Motor neuron (in vitro differentiated cells): ENCODE data around the gene DPYD. TPM values are rescaled to one million over a fixed set of nuclear protein-coding genes. Genes with fewer than 3 reads are reported as not detected.

Experiments used
- ATAC-seq, 8 experiments: fragments of 200-7000 bp; cut with Tn5 transposase; replicated peaks in 6 of 8; 2 replicates each; pipeline ENCODE4 v1.8.0; 2021; ENCODE audit warnings: mild to moderate bottlenecking in 8 of 8, moderate library complexity in 8 of 8
- H3K27ac ChIP-seq, 2 donors: fragments of 250-450 bp; sonication (Bioruptor Pico); 2 replicates each; pipeline ENCODE4 v1.9.0; 2021; ENCODE audit warnings: antibody characterized with exemption in 2 of 2, mild to moderate bottlenecking in 2 of 2, moderate library complexity in 1 of 2
- H3K4me1 ChIP-seq, 2 donors: fragments of 250-450 bp; sonication (Bioruptor Pico); replicated peaks in 1 of 2; 2 replicates each; pipeline ENCODE4 v1.6.1; 2021; ENCODE audit warnings: antibody characterized with exemption in 2 of 2, mild to moderate bottlenecking in 2 of 2, moderate library complexity in 1 of 2
- H3K4me3 ChIP-seq, 5 donors: fragments of 250-450 bp; sonication (Bioruptor Pico); 2 replicates each; pipeline ENCODE4 v1.9.0; 2021; ENCODE audit warnings: antibody characterized with exemption in 5 of 5, mild to moderate bottlenecking in 5 of 5, moderate library complexity in 4 of 5
- WGBS, 10 experiments: fragments of 450-650 bp; shearing (Covaris generic); methylation state at CpG; one replicate each; pipeline ENCODE4 v1.0.0; 2022; 5-methylcytosine and 5-hydroxymethylcytosine counted together
- in situ Hi-C, 9 experiments: fragments of 400-800 bp; cut with MboI; loops; one replicate each; pipeline ENCODE4 v1.15.0; 2021; ENCODE audit warnings: low sequenced_read_pairs in 9 of 9, low pct_unique_long_range_greater_than_20kb in 2 of 9; ENCODE audit not compliant: unreplicated experiment in 9 of 9
- total RNA-seq, 8 experiments: library from RNA; unstranded; fragments of 300-600 nt; gene quantifications; 2 replicates each; pipeline versions ENCODE4 v1.2.3 to v1.2.4, GENCODE V29; 2022

The DPYD gene
- 10 to 100 TPM in 6 of 8 experiments, 1 to 10 TPM in 2; 7.4 to 37.1 (median 14.2) TPM for total RNA-seq

DNA sequence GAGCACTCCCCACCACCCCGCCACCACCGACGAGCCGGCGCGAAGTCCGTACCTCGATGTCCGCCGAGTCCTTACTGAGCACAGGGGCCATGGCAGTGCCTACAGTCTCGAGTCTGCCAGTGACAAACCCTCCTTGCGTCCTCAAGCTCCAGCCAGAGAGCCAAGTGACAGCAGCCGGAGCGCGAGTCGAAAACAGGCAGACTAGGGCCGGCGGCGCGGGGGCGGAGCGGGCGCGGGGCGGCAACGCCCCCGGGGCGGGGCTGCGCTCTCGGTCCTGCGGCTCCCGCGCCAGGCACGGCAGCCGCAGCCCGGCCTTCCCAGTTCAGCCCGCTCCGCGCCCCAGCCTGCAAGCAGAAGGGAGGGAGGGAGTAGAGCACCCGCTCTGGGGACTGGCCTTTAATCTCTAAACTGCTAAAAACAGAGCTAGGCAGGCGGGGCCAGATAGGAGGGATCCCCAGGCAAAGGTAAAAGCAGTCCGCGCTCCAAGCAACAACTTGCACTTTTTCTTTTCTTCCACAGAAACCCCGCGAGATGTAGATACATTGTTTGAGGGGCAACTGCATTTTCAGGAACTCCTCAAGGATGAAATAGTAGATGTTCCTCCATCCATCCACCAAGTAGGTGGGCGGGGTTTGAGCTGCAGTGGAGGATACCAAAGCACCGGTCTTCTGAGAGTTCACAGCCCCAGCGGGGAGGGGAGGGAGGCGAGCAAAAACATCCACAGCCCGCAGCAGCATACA, at the start of gene DPYD:
Gene DPYD (minus strand): TSS at position 203 of the 740 bp plus-strand sequence. CDS start 112 bp downstream, at position 91.
- 0 to 3% (median 0%) methylated on average over 1 to 10 of the region's 50 CpGs; no CpG with 5 or more reads in 3 of the 10 experiments for WGBS, 10 experiments
- peak; percentile 90 to 95 (median 94) for ATAC-seq
- peaks cover 4 to 23% of the 10 kb centered on the region in 2 donors for H3K4me1 ChIP-seq
- peak within 1 kb of the TSS; percentile 70 to 84 (median 79) for H3K4me3 ChIP-seq
- in situ Hi-C loops, result no loop called here
- peak within 1 kb of the TSS; percentile 5 to 50 for H3K27ac ChIP-seq

DNA sequence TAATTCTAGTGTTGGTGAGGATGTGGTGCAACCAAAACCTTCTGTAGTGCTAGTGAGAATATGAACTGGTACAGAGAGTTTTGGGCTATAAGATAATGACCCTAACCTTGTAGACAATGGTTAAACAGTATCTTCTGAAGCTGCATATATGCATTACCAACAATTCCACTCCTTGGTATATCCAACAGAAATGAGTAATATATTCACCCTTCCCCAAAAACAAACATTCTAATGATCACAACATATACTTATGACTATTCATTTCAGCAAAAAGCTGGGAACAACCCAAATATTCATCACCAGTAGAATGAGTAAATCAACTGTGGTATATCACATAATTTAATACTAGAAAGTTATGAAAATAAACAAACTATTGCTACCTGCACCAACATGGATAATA, 39.6 kb upstream of the DPYD start:
- Histone ChIP-seq H3K4me3 (no peak overlapping the region), H3K4me1 (no peaks in the 10 kb centered on the region), H3K27ac (no peak overlapping the region)
- in situ Hi-C loops, result no loop called here
- ATAC-seq, result peak in 1 of 8 experiments; percentile 58

GRCh38 chr1:97947695-97948094, 26.9 kb upstream of the DPYD start:
- in situ Hi-C loops, result no loop called here
- H3K4me3 ChIP-seq, result no peak overlapping the region
- peak in 1 of 8 experiments; percentile 62 for ATAC-seq
- WGBS, 10 experiments, result 11 to 97% (median 86%) methylated on average over 1 to 3 of the region's 3 CpGs
- H3K4me1 ChIP-seq, result no peaks in the 10 kb centered on the region
- no peak overlapping the region for H3K27ac ChIP-seq

GRCh38 chr1:97943354-97943753, 22.5 kb upstream of the DPYD start:
- peak in 1 of 8 experiments; percentile 45 for ATAC-seq
- Histone ChIP-seq H3K27ac (no peak overlapping the region), H3K4me3 (no peak overlapping the region), H3K4me1 (no peaks in the 10 kb centered on the region)
- 0 to 90% (median 70%) methylated on average over 2 to 4 of the region's 4 CpGs; no CpG with 5 or more reads in 1 of the 10 experiments for WGBS, 10 experiments
- in situ Hi-C loops, result no loop called here

DNA sequence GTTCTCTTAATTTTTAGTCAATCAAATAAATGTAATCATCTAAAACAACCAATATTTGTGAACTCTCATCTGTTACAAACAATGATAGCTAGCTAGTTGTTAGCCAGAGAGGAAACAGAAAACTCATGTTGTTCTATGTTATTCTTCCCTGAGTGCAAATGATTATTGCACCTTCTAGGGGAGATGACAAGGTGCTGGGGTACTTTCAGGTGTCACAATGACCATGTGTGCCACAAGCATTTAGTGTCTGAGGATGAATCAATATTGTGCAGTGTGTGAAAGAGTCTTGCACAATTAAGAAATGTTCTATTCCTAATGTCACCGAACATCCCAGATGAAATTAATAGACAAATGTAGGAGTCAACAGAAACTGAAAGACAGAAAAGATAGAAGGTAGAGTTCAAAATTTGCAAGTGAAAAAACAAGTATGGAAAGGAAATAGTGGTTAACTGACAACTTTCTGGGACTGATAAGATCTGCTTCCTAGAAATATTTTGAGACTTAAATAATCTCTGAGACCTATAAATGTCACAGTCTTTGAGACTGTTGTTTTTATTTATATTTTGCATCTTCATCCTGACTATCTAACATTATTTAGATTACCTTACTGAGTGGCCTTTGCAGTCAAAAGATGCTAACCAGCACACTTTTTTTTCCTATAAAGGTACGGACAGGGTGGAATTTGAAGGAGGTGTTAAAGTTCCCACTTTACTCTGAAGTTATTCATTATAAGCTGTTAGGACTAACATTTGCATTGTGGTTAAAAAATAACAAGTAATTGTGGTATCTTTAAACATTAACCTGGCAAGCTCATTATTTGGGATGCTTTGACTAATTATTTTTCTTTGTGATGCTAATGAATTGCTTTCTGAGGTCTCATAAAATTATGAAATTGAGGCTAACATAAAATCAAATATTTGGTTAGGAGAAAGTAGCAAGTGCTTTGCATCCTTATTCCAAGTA, 21.6 kb upstream of the DPYD start:
- H3K27ac ChIP-seq, result no peak overlapping the region
- no peaks in the 10 kb centered on the region for H3K4me1 ChIP-seq

DNA sequence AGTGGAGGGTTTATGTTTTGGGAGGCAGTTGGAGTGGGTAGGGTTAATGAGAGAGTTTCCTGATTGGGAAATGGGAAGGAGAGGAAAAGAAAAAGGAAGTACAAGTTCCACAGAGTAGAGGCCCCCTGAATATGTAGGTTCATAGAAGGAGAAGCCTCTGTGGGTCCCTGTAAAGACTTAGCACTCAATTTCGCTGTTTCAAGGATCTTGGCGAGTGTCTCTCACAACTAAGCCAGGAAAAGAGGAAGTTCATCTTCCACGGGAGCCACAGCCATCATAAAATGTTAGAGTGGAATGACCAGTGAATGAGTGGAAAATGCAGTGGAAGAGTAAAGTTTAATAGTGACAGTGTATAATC, 17.4 kb upstream of the DPYD start:
- no peak overlapping the region for H3K4me3 ChIP-seq
- in situ Hi-C loops, result no loop called here
- H3K27ac ChIP-seq, result no peak overlapping the region
- ATAC-seq, result no peak
- peaks cover 5 to 8% of the 10 kb centered on the region in 2 donors for H3K4me1 ChIP-seq
- WGBS, 10 experiments, result 60 to 100% (median 81%) methylated on average over 1 to 3 of the region's 3 CpGs

More for the DNA sequence above, 21.6 kb upstream of the DPYD start:
- ATAC-seq, result no peak
- H3K4me3 ChIP-seq, result no peak overlapping the region
- WGBS, 10 experiments, result 51 to 93% (median 75%) methylated on average over 2 of the region's 2 CpGs
- in situ Hi-C loops, result no loop called here

DNA sequence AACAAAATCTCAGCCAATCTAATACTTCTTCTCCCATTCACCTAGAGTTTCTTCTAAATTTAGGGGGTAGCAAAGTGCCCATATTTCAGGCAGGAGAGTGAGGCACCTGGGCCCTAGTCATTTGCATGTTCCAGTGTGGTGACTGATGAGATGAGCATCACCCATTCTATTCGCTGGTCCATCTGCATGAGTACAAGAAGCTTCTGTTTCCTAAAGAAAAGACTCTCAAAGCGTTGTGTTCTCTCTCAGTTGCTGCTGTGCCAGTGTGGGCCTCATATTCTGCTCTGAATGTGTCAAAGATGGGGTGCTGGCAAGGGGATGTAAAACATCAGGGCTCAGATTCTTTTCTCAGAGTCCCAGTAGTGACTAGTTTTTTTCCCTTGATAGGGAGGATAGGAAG, 16.1 kb upstream of the DPYD start:
- in situ Hi-C loops, result no loop called here
- no peak for ATAC-seq
- Histone ChIP-seq H3K4me3 (no peak overlapping the region), H3K4me1 (peaks cover 7 to 21% of the 10 kb centered on the region in 2 donors), H3K27ac (no peak overlapping the region)
- 25 to 100% (median 79%) methylated on average over 1 to 2 of the region's 2 CpGs for WGBS, 10 experiments

- 80 to 100% (median 99%) methylated on average over 1 to 6 of the region's 6 CpGs; no CpG with 5 or more reads in 1 of the 10 experiments for WGBS, 10 experiments
- H3K27ac ChIP-seq, result no peak overlapping the region
- no peak for ATAC-seq
- H3K4me3 ChIP-seq, result no peak overlapping the region
- in situ Hi-C loops, result no loop called here
- peaks cover 7 to 25% of the 10 kb centered on the region in 2 donors for H3K4me1 ChIP-seq
Observed at GRCh38 chr1:97934491-97934890, 13.7 kb upstream of the DPYD start.

GRCh38 chr1:97929874-97930851, 9.3 kb upstream of the DPYD start:
- in situ Hi-C loops, result no loop called here
- WGBS, 10 experiments, result 73 to 94% (median 88%) methylated on average over 3 to 5 of the region's 5 CpGs
- H3K4me3 ChIP-seq, result no peak overlapping the region
- H3K4me1 ChIP-seq, result peaks cover 7 to 25% of the 10 kb centered on the region in 2 donors
- no peak overlapping the region for H3K27ac ChIP-seq
- no peak for ATAC-seq

- no peaks in the 10 kb centered on the region for H3K4me1 ChIP-seq
- H3K27ac ChIP-seq, result no peak overlapping the region
- in situ Hi-C loops, result no loop called here
- 44 to 90% (median 75%) methylated on average over 1 to 3 of the region's 3 CpGs for WGBS, 10 experiments
- ATAC-seq, result no peak
- no peak overlapping the region for H3K4me3 ChIP-seq
Observed at GRCh38 chr1:97926017-97926708, 5.3 kb upstream of the DPYD start.

- ATAC-seq, result no peak
- no peak overlapping the region for H3K4me3 ChIP-seq
- in situ Hi-C loops, result no loop called here
- H3K4me1 ChIP-seq, result no peaks in the 10 kb centered on the region
- H3K27ac ChIP-seq, result no peak overlapping the region
Observed at GRCh38 chr1:97925151-97925550, 4.3 kb upstream of the DPYD start.

GRCh38 chr1:97923811-97924210, 3.0 kb upstream of the DPYD start:
- Histone ChIP-seq H3K4me3 (no peak overlapping the region), H3K4me1 (peaks cover 0 to 11% of the 10 kb centered on the region in 2 donors), H3K27ac (no peak overlapping the region)
- in situ Hi-C loops, result no loop called here
- ATAC-seq, result no peak
- WGBS, 10 experiments, result 29 to 100% (median 93%) methylated on average over 1 to 2 of the region's 2 CpGs
